ENCODE data around the gene MRE11. TPM values are rescaled to one million over a fixed set of nuclear protein-coding genes. Genes with fewer than 3 reads are reported as not detected.

MRE11 gene
- 9.6 and 12.3 TPM in 2 replicates for total RNA-seq

DNA sequence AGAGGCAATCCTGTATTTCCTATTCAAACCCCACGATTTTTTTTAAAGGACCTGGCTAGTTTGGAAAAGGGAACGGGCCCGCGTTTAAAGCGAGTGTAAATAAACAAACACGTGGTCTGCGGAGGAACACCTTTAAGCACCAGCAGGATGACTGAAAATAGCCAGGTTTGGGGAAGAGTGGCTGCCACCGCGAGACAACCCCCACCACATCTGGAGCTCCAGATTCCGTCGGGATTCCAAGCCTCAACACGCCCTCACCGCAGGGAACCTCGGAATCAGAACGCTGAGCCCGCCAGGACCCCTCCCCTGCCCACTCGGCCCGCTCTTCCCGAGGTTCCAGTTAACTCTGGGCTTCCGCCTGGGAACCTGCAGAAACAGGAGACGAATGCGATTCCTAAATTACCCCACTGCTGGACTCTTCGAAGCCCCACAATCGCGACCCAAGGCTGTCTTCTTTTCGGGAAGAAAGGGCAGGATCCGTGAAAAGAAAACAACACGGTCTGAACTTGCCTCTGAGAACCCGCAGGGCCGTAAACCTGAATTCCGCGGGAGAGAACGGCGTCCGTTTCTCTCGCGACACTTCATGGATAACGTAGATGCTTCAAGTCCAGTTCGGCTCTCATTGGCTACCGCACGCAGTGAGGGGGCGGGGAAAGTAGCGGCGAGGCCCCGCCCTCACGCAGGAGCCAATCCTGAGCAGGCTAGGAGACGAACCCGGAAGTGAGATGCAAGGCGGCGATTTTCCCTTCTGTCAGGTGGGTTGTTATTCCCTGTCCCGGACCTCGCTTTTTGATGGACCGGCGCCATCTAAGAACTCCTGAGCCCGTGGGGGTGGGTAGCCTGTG is at the start of gene MRE11, which contains the start of gene ANKRD49:
Gene MRE11, minus strand, starts transcription at position 564 of the 845 bp plus-strand sequence. CDS start 1,043 bp downstream, outside the sequence.
Gene ANKRD49, plus strand, starts transcription at position 704 of the 845 bp plus-strand sequence. CDS start 2,710 bp downstream, outside the sequence.
- DNase-seq (ENCODE audit: low read depth in 2 of 2): peak; percentile 97 to 98

DNA sequence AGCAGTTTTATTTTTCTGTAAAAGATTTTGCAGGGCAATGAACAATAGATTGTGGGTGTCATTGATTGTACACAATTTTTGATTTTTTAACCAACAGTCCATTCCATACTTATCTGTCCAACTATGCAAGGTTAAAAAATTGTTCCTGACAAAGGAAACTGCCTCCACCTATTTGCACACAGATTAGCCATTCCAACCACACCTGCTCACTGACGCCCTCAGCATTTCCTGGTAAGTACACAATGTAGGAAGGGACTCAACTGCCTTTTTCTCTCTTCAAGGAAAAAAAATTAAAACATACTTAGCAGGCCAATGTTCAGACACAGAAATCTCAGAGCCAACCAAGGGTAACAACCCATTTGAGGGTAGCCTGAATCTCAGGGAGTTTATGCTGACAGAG is 45.8 kb upstream of the MRE11 start:
- no peak for DNase-seq (ENCODE audit: low read depth in 2 of 2)

DNA sequence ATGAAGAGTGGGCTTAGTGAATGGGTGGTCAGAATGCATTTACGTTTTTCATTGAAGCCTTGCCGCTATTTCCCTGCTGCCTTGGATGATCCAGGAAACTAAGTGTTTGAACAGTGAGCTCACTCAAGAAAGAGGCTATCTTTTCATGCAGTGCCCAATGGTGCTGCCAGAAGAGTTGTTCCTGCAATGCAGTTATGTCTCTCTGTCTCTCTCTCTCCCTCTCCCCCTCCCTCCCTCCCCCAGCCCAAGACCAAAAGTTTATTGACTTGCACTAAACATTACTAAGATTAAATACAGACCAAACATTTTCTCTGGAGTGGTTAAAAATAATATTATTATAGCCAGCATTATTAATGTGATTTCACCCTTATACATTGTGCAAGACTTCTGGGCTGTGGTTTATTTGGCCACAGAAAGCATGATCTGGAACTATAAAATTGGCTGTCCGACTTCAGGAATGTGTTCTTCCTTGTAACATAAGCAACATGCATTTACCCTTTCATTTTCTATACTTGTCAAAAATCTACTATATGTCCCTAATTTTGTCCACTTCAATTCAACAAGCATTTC is 43.5 kb upstream of the MRE11 start:
- DNase-seq (ENCODE audit: low read depth in 2 of 2): no peak

DNA sequence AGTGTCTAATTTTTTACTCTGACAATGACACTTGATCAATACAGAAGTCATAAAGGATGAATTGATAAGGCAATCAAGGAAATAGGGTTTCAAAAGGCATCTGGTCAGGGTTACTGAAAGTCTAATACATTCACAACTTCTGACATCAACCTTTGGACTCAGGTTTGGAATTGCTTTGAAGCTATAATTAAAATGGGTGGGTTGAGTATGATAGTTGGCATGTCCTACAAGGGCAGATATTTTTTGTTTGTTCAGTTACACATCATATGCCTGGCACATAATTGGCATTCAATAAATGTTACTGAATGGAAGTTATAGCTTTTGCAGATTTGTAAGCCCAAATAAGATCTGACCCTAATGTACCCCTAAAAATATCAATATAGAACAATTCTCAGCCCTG is 42.7 kb upstream of the MRE11 start:
- DNase-seq (ENCODE audit: low read depth in 2 of 2): no peak

DNA sequence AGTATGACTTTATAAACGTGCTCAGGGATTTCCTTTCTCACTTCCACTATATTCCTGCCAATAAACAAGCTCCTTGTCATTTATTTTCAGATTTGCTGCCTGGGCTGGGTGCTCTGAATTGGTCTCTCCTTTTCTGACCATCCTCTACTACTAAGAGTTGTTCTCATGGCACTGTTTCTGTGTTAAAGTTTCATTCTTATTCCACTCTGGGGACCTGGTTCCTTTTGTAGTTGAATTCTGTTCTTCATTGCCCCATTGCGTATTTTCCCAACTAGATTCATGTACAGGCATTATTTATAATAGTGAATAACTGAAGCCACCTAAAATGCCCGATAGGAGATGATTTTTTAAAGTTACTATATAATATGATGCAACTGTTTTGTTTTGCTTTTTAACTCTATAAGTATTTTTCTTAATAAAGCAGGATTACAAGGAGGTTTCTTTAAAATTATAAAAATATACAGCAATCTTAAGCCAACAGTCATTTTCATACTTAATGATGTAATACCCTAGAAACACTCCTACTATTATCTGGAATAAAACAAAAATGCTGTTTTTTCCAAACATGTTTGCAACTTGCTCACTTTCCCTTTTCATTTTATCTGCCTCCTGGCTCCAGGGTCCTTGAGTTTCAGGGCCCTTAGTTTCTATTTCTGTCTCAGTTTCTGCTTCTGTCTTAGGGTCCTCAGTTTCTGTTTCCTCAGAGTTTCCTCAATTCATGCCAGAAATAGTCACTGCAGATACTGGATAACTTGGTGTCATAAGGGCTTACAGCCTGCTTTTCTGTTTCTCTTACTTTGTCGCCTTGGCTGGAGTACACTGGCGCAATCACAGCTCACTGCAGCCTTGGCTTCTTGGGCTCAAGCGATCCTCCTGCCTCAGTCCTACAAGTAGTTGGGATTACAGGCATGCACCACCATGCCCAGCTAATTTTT is 40.3 kb upstream of the MRE11 start:
- no peak for DNase-seq (ENCODE audit: low read depth in 2 of 2)

DNA sequence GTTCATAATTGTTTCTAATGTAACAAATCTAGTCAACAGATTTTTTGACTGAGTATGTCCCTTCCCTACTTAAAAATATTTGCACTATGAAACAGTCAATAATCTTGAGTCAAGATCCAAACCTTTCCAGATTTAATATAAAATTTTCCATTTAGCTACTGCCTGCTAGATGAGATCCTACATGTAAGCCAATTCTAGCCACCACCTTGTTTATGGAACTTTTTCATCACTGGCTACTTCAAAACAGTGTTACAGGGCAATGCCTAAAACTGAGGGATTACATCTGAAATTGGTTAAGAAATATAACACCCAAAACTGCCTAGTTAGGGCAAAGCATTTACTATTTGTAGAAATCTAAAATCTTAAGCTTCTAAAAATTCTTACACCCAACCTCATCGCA is 39.6 kb upstream of the MRE11 start:
- no peak for DNase-seq (ENCODE audit: low read depth in 2 of 2)

DNA sequence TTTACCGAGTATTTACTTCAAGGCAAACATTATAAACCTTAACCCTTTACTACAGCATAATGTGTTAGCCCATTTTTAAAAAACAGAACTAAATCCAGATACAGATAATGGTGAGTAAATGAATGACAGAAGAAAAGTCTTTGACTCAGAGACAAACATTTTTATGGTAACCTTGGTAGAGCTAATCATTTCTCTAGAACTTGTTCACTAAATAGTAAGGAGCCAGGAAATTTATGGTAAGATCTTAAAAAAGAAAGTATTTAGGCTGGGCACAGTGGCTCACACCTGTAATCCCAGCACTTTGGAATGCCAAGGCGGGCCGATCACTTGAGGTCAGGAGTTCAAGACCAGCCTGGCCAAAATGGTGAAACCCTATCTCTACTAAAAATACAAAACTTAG is 38.6 kb upstream of the MRE11 start:
- no peak for DNase-seq (ENCODE audit: low read depth in 2 of 2)

DNA sequence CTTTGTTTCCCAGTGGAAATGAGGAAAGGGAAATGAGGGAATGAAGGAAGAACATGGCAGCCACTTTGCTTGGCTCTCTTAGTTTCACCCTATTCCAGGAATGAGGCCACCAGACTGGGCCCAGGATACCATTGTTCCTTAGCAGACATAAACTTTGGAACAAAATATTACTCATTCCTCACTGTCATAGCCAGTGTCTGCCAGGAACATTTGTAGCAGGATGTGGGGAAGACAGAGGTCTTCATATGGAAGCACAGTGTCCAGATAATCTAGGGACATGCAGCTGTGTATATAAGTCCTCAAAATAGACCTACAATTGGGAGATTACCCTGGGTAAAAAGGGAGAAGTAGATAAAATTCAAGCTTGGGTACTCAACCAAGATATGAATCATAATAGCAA is 34.9 kb upstream of the MRE11 start:
- DNase-seq (ENCODE audit: low read depth in 2 of 2): no peak

DNA sequence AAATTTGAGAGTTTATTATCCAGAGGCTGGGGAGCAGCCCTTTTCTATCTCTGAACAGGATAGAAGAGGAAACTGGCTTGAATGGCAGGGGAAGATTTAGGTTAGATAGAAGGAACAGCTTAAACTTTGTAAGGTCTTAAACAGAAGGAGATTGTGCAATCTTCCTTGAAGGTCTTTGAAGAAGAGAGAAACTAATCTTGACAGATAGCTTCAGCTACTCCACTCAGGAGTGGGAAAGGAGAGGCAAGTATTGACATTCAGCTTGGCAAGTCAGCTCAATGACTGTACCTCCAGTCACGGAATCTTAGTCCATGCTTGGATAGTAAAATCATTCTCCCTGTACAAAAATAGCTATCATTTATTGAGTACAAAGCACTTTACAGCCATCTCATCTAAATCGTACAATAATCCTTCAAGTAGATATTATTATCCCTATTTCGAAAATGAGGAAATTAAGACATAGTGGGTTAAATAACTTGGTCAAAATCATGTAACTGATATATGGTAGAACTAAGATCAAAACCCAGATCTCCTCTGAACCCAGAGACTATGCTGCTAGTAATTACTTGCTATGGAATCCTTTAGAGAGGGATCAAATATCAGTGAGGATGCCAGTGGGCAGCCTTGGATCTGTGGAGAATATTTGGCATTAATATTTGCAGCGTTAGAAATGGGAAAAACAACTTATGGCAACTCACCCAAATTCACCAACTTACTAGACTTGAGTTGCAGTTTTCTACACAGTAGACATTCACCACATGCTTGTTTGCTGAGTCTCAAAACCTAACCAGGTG is 33.2 kb upstream of the MRE11 start:
- DNase-seq (ENCODE audit: low read depth in 2 of 2): no peak

DNA sequence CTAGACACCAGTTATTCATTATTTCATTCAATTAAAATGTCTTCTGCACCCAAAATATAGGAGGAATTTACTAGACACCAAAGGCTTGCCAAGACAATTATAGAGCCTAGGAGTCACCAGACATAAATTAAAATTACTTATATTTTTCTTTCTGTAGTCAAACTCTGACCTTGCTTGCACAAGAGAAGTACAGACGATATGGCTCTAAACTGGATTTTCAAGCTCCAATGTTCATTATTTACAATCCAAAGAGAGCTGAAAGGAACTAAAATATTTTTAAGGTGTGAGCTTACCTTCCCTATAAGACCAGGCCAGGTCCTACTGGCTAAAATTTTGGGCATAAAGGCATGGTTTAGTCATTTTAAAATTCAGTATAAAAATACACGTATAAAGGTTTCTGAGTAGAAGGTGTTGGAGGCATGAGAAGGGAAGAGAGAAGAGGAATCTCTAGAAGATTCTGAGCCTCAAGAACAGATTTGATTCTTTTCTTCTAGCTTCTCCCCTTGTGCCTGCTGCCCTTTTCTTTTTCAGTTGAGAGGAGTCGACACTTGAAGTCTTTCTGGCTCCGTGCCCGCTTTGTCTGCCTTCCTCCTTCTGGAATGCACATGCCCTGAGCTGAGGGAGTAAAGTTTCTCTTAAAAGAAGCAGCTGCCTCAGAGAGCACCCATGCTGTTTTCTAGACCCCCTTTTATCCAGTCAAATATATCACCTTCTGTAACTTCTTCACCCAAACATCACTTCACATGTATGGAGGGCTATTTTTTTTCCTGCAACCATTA is 32.1 kb upstream of the MRE11 start:
- peak in 1 of 2 donors; percentile 41 for DNase-seq (ENCODE audit: low read depth in 2 of 2)

DNA sequence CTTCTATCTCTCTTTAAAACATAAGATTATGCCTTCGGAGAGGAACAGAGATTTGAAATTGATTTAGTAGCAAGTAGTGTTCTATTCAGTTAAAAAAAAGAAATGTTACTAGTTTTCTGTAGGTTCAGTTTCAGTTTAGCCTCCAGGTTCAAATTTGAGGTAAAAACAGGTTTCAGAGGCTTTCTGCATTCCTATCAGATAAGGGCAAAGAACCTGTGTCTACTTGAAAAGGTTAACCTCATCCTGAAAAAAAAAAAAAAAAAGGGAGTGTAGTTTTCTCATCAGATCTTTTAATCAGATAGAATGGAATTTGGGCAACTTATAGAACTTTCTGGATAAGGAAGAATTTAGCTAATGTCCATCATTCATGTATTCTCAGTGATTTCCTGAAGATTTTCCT is 30.7 kb upstream of the MRE11 start:
- DNase-seq (ENCODE audit: low read depth in 2 of 2): no peak

DNA sequence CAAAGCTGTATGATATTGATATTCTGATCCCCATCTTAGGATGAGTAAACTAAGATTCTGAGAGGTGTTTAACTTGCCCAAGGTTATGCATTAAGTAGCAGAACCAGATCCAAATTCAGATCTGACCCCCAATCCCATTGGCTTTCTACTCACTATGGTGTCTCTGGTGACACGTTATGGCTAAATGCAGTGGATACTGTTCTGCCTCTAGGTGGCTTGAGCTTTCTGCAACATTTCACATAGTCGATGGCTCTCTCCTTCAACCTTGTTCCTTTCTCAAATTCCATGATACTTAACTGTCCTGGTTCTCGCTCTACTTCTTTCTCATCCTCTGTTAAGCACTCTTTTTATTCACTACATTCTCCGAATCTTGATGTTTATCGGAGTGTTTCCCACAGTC is 28.0 kb upstream of the MRE11 start:
- DNase-seq (ENCODE audit: low read depth in 2 of 2): peak in 1 of 2 donors; percentile 21

DNA sequence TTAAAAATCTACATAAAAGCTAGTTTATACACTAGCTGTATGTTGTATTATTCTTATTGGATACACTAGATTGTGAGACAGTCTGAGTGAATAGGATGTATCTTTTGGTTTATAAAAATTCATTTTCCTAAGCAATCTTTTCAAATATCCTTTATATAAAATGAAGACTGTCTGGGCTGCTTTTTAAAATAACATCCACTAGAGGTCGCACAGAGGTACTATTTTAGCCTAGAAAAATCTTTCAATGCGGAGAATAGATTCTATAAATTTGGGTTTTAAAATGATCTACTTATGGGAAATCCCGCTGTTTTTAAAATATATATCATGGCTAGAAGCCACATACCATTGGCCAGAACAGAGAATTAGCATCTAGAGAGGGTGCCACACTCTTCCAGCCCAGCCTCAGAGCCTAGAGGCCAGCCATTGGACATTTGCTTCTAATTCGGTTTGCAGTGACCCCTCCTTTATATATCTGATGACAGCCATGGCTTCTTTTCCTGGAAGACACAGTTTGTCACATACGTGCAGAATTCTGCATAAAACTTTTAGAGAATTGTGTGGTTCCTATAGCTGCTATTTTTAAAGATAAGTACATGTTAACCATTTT is 25.9 kb upstream of the MRE11 start:
- DNase-seq (ENCODE audit: low read depth in 2 of 2): peak in 1 of 2 donors; percentile 38

DNA sequence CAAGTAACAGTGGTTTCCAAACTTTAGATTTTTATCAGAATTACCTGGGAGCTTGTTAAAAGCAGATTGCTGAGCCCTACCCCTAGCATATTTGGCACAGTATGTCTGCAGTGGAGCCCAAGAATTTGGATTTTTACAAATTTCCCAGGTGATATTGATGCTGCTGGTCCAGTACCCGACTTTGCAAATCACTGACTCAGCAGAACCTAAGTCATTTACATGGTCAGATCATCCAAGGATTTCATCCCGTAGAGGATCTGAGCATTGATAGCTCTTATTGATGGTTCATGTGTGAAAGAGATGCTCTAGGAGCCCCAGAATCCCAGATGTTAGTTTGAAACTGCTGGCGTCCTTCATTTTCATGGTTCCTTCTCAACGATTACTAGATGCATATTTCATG is 24.7 kb upstream of the MRE11 start:
- DNase-seq (ENCODE audit: low read depth in 2 of 2): no peak

DNA sequence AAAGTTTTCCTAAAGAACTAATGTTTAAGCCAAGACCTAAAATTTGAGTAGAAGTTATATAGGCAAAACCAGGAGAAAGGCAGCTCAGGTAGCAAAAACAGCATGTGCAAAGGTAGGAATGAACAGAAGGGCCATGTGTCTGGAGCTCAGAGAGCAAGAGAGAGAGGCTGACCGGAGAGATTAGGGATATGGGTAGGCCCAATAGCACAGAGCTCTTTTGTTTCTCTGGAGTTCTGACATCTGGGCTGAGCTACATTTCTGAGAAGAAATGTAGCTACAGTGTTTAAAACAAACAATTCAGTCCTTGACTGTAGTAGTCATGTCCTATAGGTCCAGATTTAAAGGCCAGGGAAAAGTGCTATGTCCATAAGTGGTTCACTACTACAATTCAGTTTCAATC is 23.1 kb upstream of the MRE11 start:
- DNase-seq (ENCODE audit: low read depth in 2 of 2): no peak

DNA sequence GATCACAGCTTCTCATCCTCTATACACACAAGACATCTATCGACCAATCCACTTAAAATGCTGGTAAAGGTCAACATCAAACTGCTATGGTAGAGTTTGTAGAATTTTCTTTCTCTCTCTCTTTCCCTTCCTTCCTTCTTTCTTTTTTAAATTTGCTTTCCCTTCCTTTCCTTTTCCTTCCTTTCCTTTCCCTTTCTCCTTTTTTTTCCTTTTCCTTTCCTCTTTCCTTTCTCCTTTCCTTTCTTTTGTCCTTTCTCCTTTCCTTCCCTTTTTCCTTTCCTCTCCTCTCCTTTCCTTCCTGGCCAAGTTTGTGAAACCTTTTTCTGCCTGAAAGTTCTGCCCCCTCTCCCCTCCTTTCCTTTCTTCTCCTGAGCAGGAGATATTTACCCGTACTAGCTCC is 21.8 kb upstream of the MRE11 start:
- DNase-seq (ENCODE audit: low read depth in 2 of 2): no peak

DNA sequence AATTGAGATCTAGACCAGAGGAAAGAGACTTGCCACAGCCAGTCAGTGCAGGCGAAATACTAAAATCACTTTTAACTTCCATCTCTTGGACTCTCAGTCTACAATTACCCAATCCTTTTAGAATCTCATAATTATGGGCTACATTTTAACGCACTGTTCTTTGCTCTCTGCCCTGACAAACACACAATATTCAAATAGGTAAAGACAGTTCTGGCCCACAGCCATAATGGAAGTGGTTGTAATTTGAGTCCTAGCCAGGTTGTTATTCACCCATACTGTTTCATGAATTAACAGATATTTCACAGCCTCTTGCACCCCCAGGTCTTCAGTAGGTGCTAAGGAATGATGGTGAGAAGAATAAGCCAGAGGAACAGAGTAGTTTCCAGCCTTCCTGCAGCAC is 19.4 kb upstream of the MRE11 start:
- DNase-seq (ENCODE audit: low read depth in 2 of 2): no peak

DNA sequence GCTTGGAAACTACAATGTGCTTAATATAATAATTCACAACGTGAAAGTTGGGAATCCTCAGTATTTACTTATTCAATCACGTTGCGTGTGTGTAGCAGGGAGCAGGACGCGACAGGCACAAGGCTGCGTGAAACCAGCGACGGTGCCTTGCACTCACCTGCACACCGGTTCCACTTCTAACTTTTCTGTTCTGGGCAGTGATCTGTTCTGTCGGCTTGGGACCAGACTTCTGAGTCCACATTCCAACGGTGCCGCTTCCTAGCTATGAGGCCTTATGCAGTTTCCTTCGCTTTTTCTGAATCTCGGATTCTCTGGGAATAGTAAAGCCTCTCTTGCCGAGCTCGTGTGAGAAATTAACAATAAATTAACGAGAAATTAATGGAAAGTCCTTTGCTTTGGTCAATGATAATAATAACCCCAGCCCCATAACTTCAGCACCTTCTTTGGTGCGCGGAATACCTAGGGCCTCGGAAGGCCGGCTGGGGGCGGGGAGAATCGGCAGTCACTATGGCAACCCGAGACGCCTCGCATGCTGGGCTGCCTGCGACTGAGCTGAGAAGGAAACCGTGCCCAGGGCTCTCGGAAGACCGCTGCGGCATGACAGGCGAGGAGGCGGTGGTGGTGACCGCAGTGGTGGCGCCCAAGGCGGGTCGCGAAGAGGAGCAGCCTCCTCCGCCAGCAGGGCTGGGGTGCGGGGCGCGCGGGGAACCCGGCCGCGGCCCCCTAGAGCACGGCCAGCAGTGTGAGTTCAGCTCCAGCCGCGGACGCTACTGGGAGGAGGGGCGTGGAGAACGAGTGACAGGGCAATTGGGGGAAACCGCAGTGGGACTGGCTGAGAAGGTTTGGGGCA is 18.5 kb upstream of the MRE11 start, which contains the start of gene C11orf97:
Gene C11orf97, plus strand, starts transcription at position 530 of the 850 bp plus-strand sequence. Its CDS starts 68 bp downstream, at position 598.
- peak in 1 of 2 donors; percentile 39 for DNase-seq (ENCODE audit: low read depth in 2 of 2)

DNA sequence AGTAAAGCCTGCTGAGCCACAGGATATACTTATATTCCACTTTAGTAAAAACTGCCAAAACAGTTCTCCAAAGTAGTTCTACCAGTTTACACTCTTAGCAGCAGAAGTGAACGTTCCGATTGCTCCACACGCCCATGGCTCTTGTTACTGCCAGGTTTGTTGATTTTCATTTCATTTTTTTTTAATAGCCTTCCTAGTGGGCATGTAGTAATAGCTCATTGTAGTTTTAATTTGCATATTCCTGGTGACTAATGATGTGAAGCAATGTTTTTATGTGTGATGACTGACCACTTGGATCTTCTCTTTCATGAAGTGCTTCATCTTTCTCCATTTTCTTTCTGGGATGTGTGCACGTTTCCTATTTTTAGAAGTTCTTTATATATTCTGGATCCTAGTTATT is 13.8 kb upstream of the MRE11 start:
- no peak for DNase-seq (ENCODE audit: low read depth in 2 of 2)

Measured in dermis microvascular lymphatic vessel endothelial cell (primary cell).